Epithelial cell of prostate (primary cell): ENCODE results near the gene ADAMTS18.

ENCODE experiments used
- DNase-seq: peaks from one replicate; pipeline ENCODE4 v3.0.0-alpha.2; 2011; ENCODE audit warnings: low read depth, low spot score
- H3K27ac ChIP-seq: fragments of 450-650 bp; 2 replicates; pipeline ENCODE4 v1.5.1; 2017; ENCODE audit warnings: mild to moderate bottlenecking

The ADAMTS18 gene

DNA sequence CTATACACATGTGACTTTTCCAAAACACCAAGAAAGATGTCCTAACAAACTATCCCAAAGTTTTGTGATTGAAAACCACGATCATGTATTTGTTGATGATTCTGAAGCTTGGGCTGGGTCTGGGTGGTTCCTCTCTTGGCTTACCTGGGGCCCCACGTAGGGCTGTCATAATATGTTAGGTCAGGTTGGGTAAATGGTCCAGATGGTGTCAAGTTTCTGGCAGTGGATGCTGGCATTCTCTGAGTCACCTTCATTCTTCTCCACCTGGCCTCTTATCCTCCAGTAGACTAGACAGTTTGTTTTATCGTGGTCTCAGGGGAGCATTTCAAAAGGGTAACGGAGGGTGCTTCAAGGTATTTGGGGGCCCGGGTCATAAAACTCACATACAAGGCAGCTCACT, 196.2 kb downstream of the ADAMTS18 start:
- no peak overlapping the region for H3K27ac ChIP-seq
- no peak for DNase-seq

DNA sequence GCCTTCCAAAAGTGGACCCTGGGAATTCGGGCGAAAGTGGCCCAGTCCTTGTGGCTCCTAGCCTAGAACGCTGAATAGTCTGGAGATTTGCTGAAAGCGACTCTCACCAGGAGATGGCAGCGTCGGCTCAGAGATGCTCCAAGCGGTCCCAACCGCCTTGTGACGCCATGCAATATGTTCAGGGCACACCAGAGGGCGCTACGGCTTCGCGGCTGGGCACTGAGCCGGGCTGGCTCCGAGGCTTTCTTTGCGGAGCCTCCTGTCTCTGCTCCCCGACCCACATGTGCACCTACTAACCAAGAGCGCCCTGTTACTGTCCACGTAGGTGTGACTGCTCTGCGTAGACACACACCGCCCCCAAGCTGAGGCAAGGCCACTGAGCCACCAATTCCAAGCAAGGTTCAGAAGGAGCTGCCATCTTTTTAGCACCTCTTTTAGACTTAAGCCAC, 198.7 kb downstream of the ADAMTS18 start:
- no peak overlapping the region for H3K27ac ChIP-seq
- DNase-seq: no peak

DNA sequence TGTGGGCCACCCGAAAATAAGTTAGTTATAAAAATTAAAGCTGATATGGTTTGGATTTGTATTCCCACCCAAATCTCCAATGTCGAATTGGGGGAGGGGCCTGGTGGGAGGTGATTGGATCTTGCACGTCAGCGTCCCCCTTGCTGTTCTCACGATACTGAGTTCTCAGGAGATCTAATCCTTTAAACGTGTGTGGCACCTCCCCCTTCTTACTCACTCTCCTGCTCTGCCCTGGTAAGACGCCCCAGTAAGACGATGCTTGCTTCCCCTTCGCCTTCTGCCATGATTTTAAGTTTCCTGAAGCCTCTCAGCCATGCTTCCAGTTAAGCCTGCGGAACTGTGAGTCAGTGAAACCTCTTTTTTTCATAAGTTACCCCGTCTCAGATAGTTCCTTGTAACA, 200.2 kb downstream of the ADAMTS18 start:
- H3K27ac ChIP-seq: no peak overlapping the region
- DNase-seq: no peak

DNA sequence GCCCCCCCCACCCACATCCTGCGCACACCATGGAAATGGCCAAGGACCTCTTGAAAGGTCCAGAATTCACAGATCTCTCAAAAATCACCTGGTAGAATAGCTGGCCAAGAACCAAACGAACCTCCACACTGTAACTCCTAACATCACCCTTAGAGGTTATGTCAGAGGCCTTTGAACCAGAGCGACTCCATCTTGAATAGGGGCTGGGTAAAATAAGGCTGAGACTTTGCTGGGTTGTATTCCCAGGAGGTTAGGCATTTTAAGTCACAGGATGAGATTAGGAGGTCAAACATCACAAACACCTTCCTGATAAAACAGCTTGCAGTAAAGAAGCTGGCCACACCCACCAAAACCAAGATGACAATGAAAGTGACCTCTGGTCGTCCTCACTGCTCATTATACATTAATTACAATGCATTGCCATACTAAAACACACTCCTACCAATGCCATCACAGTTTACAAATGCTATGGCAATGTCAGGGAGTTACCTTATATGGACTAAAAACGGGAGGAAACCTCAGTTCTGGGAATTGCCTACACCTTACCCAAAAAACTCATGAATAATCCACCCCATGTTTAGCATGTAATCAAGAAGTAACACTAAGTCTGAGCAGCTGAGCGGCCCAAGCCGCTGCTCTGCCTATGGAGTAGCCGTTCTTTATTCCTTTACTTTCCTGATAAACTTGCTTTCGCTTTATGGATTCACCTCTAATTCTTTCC, 200.9 kb downstream of the ADAMTS18 start:
- no peak for DNase-seq
- no peak overlapping the region for H3K27ac ChIP-seq
